ENCODE measurements around the gene USP15.

- TF ChIP-seq EP300 (IDR thresholded peaks at IDR 0.05; ENCODE audit: borderline replicate concordance): no peak
- TF ChIP-seq TAF1 (IDR thresholded peaks at IDR 0.05; ENCODE audit: low read depth): no peak
- TF ChIP-seq MAX (IDR thresholded peaks at IDR 0.05): no peak
- TF ChIP-seq TCF12 (IDR thresholded peaks at IDR 0.05; ENCODE audit: low read depth): no peak
- no peak for TF ChIP-seq RAD21 (IDR thresholded peaks at IDR 0.05; ENCODE audit: low read depth)
- TF ChIP-seq REST (IDR thresholded peaks at IDR 0.05; ENCODE audit: low read depth): no peak
- TF ChIP-seq TEAD4 (IDR thresholded peaks at IDR 0.05): no peak
- no peak for TF ChIP-seq NFIC (IDR thresholded peaks at IDR 0.05)
- TF ChIP-seq YY1 (IDR thresholded peaks at IDR 0.05; ENCODE audit: low read depth): no peak
- TF ChIP-seq FOXM1 (IDR thresholded peaks at IDR 0.05; ENCODE audit: borderline replicate concordance, low read depth): no peak
- TF ChIP-seq CREB1 (IDR thresholded peaks at IDR 0.05; ENCODE audit: low read depth): no peak
- no peak for TF ChIP-seq USF1 (IDR thresholded peaks at IDR 0.05)
- no peak for TF ChIP-seq ZBTB7A (IDR thresholded peaks at IDR 0.05; ENCODE audit: low read depth)
- no peak for TF ChIP-seq CEBPB (IDR thresholded peaks at IDR 0.05)
These were observed 24.5 kb downstream of the USP15 start for GRCh38 chr12:62284749-62285148.
